Heart right ventricle (tissue), 16 donors: ENCODE measurements around the gene SCG5. TPM values are rescaled to one million over a fixed set of nuclear protein-coding genes. Genes with fewer than 3 reads are reported as not detected.

ENCODE experiments used
- ATAC-seq, 8 donors: fragments of 200-7000 bp; cut with Tn5 transposase; one replicate each; pipeline ENCODE4 v1.9.1; 2020; ENCODE audit warnings: mild to moderate bottlenecking in 8 of 8, moderate library complexity in 8 of 8, moderate number of reproducible peaks in 1 of 8
- DNase-seq, 2 donors: peaks; one replicate each; pipeline ENCODE4 v3.0.0-alpha.2; 2020
- H3K27ac ChIP-seq, 10 donors: fragments of 200-600 bp; sonication (generic) in 2 of 10; one replicate each; pipeline versions ENCODE4 v1.5.0 to v1.8.0; 2020 to 2022; ENCODE audit warnings: mild to moderate bottlenecking in 3 of 10
- H3K27me3 ChIP-seq, 7 donors: fragments of 200-600 bp; one replicate each; pipeline ENCODE4 v1.8.0; 2021 to 2022; ENCODE audit warnings: mild to moderate bottlenecking in 2 of 7
- H3K36me3 ChIP-seq, 9 donors: fragments of 200-600 bp; sonication (generic) in 1 of 9; one replicate each; pipeline versions ENCODE4 v1.5.0 to v1.8.0; 2020 to 2022; ENCODE audit warnings: mild to moderate bottlenecking in 2 of 9
- H3K4me1 ChIP-seq, 9 donors: fragments of 200-600 bp; sonication (generic) in 1 of 9; one replicate each; pipeline versions ENCODE4 v1.5.0 to v1.8.0; 2020 to 2022; ENCODE audit warnings: mild to moderate bottlenecking in 4 of 9
- H3K4me3 ChIP-seq, 10 donors: fragments of 200-600 bp; sonication (generic) in 2 of 10; one replicate each; pipeline versions ENCODE4 v1.5.0 to v1.8.0; 2020 to 2022; ENCODE audit warnings: mild to moderate bottlenecking in 7 of 10, moderate library complexity in 2 of 10
- H3K9me3 ChIP-seq, 11 donors: fragments of 200-600 bp in 10 of 11; sonication (generic) in 2 of 11; one replicate each; pipeline versions ENCODE4 v1.5.0 to v1.8.0; 2013 to 2022; ENCODE audit warnings: mild to moderate bottlenecking in 2 of 11, control low read depth in 1 of 11, moderate library complexity in 1 of 11
- WGBS, 2 donors: extraction: QIAGEN DNeasy Blood & Tissue Kit; methylation state at CpG; one replicate each; pipeline ENCODE4 v1.1.7; 2013; ENCODE audit warnings: inconsistent platforms in 1 of 2; 5-methylcytosine and 5-hydroxymethylcytosine counted together
- intact Hi-C, 10 donors: fragments of 100-400 bp; cut with DNase I; formaldehyde crosslinking; loops; one replicate each; pipeline versions ENCODE4 v1.11.1 to v1.14.2; 2022
- polyA plus RNA-seq, 2 donors: library from polyadenylated mRNA; stranded (reverse); fragments of 200-250 nt; gene quantifications; one replicate each; pipeline ENCODE4 v1.2.3, GENCODE V29; 2013
- total RNA-seq, 10 donors: library from RNA; stranded (reverse); fragmentation: NEBNext Ultra II Directional in 3 of 10; extraction: Animal tissue kit (Norgen Biotek cat#: 25700) in 3 of 10; gene quantifications; one replicate each; pipeline versions ENCODE4 v1.2.1 to v1.2.4, GENCODE V29; 2021 to 2023
- TF ChIP-seq, protein P1 (sequence below), 9 donors: fragments of 200-600 bp; sonication (generic) in 2 of 9; IDR thresholded peaks; one replicate each; pipeline versions ENCODE4 v1.5.0 to v1.8.0; 2021 to 2022; ENCODE audit warnings: antibody characterized with exemption in 9 of 9, mild to moderate bottlenecking in 5 of 9, moderate library complexity in 1 of 9
- donor health status: Arrhythmogenic right ventricular cardiomyopathy.
- donor health status: ischemic (EF 13 %, LVEDD 7.1; RV severe dilation, severe dysfunction).
- donor health status: healthy with polysubstance abuse.
- donor health status: DM: no; HTN: yes; CAD: no.
- donor health status: DM: no; HTN: no; CAD: no.
- donor health status: ischemic (EF 25% LVEDD 6.9; RV normal size, moderate dysfunction).
- donor health status: ischemic (EF 25% LVEDD 5.7; RV mildly dilated, moderate dysfunction).
- donor health status: healthy.
- donor health status: DM: yes; HTN: yes; CAD: no.
- donor health status: Ischemic cardiomyopathy.
- donor health status: ischemic (EF 35%, LVEDD 5.7; RV mildly dilated, moderate dysfunction).
- donor health status: nonischemic (EF 11% LVEDD 7.7; RV severe dilation, severe dysfunction).
- donor health status: DM: yes; HTN: yes; CAD: no.
- donor health status: PGD.
- donor health status: ischemic (EF 29% LVEDD 5.4; RV normal size, mild dysfunction).
- donor health status: nonischemic (EF 23%, LVEDD 6.1; RV moderate dilation, normal function).

SCG5 gene
- total and polyA plus RNA-seq, 12 donors, result 0.23 to 1.1 (median 0.51) TPM; not detected in 6

DNA sequence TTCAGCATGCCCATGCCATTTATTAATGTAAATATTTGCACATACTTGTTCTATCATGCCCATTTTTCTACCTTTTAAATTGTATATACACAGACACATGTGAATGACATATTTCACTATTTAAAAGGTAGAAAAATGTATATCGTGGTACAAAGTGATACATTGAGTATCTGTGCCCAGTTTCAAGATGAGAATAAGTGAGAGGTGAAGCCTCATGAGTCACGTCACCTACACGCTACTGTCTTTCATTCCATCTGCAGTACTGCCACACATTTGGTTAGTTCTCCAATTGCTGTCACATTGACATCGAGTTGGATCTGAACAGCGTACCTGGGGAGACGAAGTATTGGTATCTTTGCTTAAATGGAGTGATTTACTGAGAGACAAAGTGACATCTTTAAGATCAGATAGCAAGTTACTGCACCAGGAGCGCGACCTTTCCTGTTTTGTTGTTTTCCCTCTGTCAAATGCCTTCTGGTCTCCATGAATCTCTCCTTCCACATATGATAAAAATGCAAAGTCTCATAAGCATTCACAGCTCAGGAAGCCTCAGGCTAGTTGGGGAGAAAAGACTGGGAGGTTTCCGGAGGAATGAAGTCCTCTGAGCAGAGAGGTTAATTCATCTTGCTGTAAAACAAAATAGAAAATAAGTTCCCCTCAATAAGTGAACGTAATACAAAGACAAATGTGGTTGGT is 88.3 kb downstream of the SCG5 start:
- H3K27me3 ChIP-seq, result peaks cover 0 to 31% (median 12%) of the 10 kb centered on the region in 7 donors
- TF ChIP-seq, protein P1, sequence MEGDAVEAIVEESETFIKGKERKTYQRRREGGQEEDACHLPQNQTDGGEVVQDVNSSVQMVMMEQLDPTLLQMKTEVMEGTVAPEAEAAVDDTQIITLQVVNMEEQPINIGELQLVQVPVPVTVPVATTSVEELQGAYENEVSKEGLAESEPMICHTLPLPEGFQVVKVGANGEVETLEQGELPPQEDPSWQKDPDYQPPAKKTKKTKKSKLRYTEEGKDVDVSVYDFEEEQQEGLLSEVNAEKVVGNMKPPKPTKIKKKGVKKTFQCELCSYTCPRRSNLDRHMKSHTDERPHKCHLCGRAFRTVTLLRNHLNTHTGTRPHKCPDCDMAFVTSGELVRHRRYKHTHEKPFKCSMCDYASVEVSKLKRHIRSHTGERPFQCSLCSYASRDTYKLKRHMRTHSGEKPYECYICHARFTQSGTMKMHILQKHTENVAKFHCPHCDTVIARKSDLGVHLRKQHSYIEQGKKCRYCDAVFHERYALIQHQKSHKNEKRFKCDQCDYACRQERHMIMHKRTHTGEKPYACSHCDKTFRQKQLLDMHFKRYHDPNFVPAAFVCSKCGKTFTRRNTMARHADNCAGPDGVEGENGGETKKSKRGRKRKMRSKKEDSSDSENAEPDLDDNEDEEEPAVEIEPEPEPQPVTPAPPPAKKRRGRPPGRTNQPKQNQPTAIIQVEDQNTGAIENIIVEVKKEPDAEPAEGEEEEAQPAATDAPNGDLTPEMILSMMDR (IDR thresholded peaks at IDR 0.05), result no peak
- 82 to 88% methylated on average over 10 of the region's 10 CpGs for WGBS, 2 donors
- H3K27ac ChIP-seq, result no peak overlapping the region
- intact Hi-C loops, result loop anchor here in 1 of 10 donors (10.0 kb wide), 1 partner anchor 65 kb away; no protein-coding TSS in a partner anchor
- ATAC-seq (no peak), DNase-seq (no peak)
- no peak overlapping the region for H3K4me3 ChIP-seq
- H3K4me1 ChIP-seq, result no peaks in the 10 kb centered on the region
- no peaks in the 10 kb centered on the region for H3K36me3 ChIP-seq
- peaks cover 0 to 18% (median 0%) of the 10 kb centered on the region in 11 donors for H3K9me3 ChIP-seq

DNA sequence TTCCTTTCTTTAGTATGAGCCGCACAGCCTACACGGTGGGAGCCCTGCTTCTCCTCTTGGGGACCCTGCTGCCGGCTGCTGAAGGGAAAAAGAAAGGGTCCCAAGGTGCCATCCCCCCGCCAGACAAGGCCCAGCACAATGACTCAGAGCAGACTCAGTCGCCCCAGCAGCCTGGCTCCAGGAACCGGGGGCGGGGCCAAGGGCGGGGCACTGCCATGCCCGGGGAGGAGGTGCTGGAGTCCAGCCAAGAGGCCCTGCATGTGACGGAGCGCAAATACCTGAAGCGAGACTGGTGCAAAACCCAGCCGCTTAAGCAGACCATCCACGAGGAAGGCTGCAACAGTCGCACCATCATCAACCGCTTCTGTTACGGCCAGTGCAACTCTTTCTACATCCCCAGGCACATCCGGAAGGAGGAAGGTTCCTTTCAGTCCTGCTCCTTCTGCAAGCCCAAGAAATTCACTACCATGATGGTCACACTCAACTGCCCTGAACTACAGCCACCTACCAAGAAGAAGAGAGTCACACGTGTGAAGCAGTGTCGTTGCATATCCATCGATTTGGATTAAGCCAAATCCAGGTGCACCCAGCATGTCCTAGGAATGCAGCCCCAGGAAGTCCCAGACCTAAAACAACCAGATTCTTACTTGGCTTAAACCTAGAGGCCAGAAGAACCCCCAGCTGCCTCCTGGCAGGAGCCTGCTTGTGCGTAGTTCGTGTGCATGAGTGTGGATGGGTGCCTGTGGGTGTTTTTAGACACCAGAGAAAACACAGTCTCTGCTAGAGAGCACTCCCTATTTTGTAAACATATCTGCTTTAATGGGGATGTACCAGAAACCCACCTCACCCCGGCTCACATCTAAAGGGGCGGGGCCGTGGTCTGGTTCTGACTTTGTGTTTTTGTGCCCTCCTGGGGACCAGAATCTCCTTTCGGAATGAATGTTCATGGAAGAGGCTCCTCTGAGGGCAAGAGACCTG is 89.5 kb downstream of the SCG5 start:
- WGBS, 2 donors, result 36 to 39% methylated on average over 27 of the region's 27 CpGs
- Histone ChIP-seq H3K27ac (no peak overlapping the region), H3K36me3 (no peaks in the 10 kb centered on the region), H3K27me3 (peaks cover 0 to 31% (median 12%) of the 10 kb centered on the region in 7 donors), H3K4me3 (no peak overlapping the region), H3K9me3 (peaks cover 0 to 14% (median 0%) of the 10 kb centered on the region in 11 donors), H3K4me1 (no peaks in the 10 kb centered on the region)
- ATAC-seq (peak in 2 of 8 donors; percentile 10 to 11), DNase-seq (peak in 1 of 2 donors; percentile 16)
- TF ChIP-seq, protein P1 (IDR thresholded peaks at IDR 0.05), result no peak
- intact Hi-C loops, result no loop called here

DNA sequence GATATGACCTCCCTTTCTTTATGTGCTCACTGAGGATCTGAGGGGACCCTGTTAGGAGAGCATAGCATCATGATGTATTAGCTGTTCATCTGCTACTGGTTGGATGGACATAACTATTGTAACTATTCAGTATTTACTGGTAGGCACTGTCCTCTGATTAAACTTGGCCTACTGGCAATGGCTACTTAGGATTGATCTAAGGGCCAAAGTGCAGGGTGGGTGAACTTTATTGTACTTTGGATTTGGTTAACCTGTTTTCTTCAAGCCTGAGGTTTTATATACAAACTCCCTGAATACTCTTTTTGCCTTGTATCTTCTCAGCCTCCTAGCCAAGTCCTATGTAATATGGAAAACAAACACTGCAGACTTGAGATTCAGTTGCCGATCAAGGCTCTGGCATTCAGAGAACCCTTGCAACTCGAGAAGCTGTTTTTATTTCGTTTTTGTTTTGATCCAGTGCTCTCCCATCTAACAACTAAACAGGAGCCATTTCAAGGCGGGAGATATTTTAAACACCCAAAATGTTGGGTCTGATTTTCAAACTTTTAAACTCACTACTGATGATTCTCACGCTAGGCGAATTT is 91.2 kb downstream of the SCG5 start:
- no peak overlapping the region for H3K27ac ChIP-seq
- peaks cover 0 to 10% (median 0%) of the 10 kb centered on the region in 11 donors for H3K9me3 ChIP-seq
- no peak overlapping the region for H3K4me3 ChIP-seq
- H3K4me1 ChIP-seq, result no peaks in the 10 kb centered on the region
- TF ChIP-seq, protein P1 (IDR thresholded peaks at IDR 0.05), result no peak
- 75 to 79% methylated on average over 6 of the region's 6 CpGs for WGBS, 2 donors
- no peak for ATAC-seq
- intact Hi-C loops, result no loop called here
- H3K36me3 ChIP-seq, result no peaks in the 10 kb centered on the region
- no peak for DNase-seq
- peaks cover 0 to 33% (median 12%) of the 10 kb centered on the region in 7 donors for H3K27me3 ChIP-seq

DNA sequence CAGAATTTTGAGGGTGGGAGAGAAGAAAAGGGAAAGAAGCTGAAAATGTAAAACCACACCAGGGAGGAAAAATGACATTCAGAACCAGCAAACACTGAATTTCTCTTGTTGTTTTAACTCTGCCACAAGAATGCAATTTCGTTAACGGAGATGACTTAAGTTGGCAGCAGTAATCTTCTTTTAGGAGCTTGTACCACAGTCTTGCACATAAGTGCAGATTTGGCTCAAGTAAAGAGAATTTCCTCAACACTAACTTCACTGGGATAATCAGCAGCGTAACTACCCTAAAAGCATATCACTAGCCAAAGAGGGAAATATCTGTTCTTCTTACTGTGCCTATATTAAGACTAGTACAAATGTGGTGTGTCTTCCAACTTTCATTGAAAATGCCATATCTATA is 91.8 kb downstream of the SCG5 start:
- Histone ChIP-seq H3K9me3 (peaks cover 0 to 5% (median 0%) of the 10 kb centered on the region in 11 donors), H3K27me3 (peaks cover 0 to 33% (median 12%) of the 10 kb centered on the region in 7 donors), H3K4me1 (no peaks in the 10 kb centered on the region), H3K27ac (no peak overlapping the region), H3K36me3 (no peaks in the 10 kb centered on the region), H3K4me3 (no peak overlapping the region)
- no peak for DNase-seq
- intact Hi-C loops, result no loop called here
- ATAC-seq, result no peak
- TF ChIP-seq, protein P1 (IDR thresholded peaks at IDR 0.05), result no peak
- WGBS, 2 donors, result 46 to 66% methylated on average over 3 of the region's 3 CpGs
